ENCODE data around the gene LMNA.

DNA sequence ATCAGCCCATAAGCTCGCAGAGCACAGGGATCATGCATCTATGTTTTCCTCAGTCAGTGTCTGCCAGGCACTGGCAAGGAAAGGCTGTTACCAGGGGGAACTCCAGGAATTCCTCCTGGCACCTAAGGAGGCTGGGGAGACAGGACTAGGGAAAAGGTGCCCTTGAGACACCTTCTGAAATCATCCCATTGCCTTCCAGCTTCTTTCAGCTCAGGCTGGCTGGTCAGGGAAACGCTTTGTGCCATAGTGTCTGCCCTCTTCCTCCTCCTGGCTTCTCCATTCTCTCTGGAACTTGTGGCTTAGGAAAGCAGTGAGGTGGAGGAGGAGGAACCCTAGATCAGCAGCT lies 13.8 kb downstream of the LMNA start:
- TF ChIP-seq, protein P1, sequence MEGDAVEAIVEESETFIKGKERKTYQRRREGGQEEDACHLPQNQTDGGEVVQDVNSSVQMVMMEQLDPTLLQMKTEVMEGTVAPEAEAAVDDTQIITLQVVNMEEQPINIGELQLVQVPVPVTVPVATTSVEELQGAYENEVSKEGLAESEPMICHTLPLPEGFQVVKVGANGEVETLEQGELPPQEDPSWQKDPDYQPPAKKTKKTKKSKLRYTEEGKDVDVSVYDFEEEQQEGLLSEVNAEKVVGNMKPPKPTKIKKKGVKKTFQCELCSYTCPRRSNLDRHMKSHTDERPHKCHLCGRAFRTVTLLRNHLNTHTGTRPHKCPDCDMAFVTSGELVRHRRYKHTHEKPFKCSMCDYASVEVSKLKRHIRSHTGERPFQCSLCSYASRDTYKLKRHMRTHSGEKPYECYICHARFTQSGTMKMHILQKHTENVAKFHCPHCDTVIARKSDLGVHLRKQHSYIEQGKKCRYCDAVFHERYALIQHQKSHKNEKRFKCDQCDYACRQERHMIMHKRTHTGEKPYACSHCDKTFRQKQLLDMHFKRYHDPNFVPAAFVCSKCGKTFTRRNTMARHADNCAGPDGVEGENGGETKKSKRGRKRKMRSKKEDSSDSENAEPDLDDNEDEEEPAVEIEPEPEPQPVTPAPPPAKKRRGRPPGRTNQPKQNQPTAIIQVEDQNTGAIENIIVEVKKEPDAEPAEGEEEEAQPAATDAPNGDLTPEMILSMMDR (IDR thresholded peaks at IDR 0.05): no peak
- no peak for TF ChIP-seq POLR2A (IDR thresholded peaks at IDR 0.05)

Data from right lobe of liver (tissue), 4 donors.